ENCODE measurements around the gene GPR32.
"Not testable (repeated sequence)": the region's sequence is repeated elsewhere in the genome, so short reads cannot be mapped to it uniquely, and the experiment has no call there.

Gene GPR32

DNA sequence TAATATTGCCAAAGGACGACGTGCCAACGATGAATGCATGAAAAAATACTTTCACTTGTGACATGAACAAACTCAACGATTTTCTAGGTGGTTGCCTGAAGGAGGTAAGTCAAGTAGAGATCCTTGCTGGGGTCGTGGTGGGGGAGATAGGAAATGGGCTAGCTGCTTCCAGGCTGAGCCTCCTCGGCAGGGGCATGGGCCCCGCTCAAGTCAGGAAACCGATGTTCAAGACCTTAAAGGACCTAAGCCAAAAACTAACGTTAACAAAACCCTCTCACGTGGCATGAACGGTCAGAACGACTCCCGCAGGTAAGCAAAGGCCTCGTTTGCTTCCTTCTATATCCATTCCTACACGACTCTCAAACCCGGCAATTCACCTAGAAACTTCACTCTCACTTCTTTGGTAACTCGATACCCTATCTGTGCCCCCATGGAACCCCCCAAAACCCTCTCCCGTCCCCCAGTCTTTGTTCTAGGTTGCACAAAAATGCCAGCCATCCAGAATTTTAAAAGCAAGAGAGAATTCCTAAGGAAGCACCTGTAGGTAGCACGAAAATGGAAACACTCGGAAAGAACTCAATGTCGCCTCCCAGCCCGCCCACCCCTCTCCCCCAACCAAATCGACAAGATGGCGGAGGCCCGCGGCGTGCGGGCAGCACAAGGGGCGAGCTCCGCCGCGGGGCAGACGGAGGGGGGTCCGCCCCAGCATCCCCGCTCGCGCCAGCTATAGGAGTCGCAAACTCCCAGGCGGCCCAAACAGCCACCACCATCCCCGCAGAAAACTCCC, 33.6 kb downstream of the GPR32 start:
- DNase-seq (ENCODE audit: low spot score) = no peak

DNA sequence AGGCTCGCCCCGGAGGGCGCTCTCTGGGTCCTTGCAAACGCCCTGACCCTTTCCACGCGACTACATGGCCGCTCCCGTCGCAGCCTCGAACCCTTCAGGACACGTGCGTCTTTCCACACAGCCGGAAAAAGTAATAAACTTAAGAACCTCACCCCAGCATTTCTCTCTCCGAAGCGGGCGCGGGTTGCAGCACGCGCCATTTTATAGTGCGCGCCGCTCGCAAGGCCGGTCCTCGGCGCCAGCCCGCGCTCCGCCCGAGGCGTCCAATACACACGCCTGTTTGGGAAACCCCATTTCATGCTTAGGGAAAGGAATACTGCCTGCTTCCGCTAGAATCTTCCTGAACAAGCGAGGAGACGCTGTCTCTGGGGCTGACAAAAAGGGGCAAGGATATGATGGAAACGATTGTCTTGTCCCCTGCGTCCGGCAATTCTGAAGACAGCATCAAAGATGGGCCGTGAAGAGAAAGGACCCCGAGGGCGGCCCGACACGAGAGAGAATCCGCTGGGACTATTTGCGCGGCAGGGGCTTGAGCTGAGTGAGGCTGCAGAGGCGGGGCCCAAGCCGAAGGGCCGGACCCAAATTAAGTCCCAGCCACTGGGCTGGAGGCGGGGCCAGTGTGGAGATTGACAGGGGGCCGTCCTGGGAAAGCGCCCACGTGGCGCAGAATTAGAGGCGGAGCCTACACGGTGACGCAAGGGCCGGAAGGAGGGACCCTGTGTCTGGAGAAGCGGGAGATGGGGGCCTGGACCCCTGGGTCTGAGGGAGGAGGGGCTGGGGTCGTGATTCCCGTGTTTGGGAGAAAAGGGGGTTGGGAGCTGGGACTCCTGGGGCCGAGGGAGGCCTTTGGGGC, 34.4 kb downstream of the GPR32 start:
- peak; percentile 98 for DNase-seq (ENCODE audit: low spot score)

DNA sequence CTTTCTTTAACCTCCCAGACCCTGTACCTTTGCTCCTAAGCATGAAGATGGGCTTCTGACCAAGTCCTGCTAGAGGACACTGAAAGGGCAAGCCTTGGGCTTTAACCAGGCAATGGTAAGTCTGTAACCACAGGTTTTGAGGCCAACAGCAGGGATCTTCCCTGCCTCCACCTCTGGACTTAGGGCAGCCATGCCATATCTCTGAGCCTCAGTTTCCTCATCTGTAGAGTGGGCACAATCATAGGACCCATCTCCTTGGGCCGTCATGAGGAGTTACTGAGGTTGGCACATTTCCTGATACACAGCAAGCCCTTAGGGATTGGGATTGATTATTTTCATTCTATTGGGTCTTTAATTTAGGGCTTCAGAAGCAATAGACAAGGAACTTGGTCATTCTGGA, 38.6 kb downstream of the GPR32 start:
- DNase-seq (ENCODE audit: low spot score) = no peak

DNA sequence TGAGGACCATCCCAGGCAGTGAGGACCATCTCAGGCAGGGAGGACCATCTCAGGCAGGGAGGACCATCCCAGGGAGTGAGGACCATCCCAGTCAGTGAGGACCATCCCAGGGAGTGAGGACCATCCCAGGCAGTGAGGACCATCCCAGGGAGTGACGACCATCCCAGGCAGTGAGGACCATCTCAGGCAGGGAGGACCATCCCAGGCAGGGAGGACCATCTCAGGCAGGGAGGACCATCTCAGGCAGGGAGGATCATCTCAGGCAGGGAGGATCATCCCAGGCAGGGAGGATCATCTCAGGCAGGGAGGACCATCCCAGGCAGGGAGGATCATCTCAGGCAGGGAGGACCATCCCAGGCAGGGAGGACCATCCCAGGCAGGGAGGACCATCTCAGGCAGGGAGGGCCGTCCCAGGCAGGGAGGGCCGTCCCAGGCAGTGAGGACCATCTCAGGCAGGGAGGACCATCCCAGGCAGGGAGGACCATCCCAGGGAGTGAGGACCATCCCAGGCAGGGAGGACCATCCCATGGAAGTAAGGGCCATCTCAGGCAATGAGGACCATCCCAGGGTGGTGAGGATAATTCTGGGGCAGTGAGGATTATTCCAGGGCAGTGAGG, 41.5 kb downstream of the GPR32 start:
- not testable (repeated sequence) for DNase-seq (ENCODE audit: low spot score)

DNA sequence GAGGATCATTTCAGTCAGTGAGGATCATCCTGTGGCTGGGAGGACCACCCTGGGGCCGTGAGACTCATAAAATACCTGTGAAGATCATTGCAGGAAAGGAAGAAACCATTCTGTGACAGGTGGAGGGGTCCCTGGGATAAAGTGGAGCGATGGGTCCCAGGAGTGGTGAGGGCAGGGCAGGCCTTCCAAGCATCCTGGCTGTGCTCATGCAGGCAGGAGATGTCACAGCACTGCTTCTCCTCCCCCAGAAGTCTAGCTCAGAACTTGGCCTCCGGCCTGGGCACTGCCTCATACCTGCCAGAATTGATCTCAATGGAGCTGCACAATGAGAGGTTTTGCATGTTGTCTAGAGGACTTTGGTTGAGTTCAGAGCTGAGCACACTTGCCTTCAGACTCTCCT, 42.2 kb downstream of the GPR32 start:
- no peak for DNase-seq (ENCODE audit: low spot score)

DNA sequence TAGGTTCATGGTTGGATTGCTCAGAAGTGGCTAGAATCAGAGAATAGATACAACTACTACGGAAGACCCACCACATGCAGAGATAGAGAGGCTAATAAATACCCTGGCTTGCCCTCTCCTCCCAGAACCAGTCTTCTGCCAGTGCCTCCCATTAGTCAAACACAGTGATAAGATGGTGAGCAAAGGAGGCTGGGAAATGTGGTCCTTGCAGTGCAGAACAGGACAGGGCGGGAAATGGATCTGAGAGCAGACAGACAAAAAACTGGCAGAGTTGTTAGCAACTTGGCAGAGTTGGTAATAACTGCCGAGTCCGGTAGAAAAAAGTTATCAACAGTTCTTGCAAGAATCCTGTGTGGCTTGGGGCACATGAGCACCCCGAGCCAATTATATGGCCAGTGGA, 44.6 kb downstream of the GPR32 start:
- DNase-seq (ENCODE audit: low spot score) = no peak

DNA sequence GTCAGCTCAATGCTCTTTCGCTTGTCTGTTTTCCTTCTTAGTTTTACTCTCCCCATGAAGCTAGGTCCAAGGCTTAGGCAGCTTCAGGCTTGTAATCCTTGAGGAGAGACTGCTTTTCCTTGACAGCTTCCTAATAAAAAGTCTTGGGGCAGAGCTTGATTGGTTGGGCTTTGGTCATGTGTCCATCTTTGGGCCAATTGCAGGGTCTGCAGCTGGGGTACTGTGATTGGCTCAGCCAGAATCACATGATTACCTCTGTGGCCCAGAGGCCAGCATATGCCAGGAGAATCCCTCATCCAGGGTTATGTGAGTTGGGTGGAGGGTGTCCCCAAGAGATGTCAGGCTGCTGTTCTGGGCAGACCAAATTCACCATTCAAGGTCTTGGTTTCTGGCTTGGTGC, 45.2 kb downstream of the GPR32 start:
- no peak for DNase-seq (ENCODE audit: low spot score)

DNA sequence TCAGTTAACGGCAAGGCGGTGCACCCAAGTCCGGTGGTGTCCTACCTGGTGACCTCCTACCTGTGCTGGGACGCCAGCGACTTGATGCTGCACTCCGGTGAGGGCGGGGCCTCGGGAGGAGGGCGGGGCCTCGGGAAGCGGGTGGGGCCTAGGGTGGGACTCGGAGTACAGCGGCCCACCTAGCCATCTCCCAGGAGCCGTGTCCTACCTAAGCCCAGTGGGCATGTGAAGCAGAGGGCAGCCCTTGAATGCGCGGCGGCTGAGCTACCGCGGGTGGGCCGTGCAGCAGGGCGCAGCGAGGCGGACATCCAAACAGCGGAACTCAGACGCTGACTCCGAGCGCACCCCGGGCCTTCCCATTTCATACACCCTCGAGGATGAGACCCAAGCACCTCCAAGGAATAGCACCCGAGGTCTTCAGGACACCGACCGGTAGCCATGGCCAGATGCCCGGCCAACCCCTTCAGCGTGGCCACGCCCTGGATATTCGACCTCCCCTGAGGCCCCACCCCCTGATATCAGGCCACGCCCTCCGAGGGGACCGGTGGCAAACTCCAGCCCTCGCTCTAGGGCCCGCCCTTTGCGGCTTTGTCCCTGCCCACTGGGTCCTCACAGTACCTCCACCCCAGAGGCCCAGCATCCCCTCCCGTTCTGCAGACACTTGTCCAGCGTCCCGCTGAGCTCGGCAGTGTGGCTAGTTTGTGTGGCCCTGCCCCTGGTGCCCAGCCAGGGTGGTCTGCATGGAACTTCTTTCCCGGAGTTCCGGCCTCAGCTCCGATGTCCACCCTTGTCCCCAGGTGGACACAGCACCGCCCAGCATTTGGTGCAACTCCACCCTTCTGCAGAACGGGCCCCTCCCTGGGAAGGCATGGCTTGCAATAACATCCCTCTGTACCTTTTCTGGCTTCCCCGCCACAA, 47.9 kb downstream of the GPR32 start:
- DNase-seq (ENCODE audit: low spot score) = no peak

DNA sequence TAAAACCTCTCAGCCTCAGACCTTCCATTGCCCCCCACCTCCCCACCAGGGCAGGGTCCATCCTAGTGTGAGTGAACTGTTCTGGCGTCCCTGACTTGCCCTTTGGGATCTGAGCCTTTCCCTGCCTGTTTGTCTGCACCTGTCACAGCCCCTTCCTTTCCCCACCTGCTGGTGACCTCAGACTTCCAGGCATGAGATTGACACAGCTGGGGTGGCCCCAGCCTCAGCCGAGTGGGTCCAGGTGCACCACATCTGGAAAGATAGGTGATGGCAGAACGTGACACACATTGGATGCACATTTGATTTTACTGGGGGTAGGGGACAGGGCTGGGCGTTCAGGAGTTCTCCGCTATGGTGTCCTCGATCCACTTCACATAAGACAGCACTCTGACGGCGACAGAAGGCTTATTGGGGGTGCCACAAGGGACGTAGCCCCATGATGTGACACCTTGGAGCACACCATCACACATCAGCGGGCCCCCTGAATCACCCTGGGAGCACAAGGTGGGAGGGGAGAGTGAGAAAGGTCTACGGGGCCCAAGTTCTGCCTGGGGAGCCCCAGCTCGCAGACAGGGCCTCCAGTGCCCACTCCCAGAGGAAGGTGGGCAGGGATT, 48.7 kb downstream of the GPR32 start:
- no peak for DNase-seq (ENCODE audit: low spot score)

DNA sequence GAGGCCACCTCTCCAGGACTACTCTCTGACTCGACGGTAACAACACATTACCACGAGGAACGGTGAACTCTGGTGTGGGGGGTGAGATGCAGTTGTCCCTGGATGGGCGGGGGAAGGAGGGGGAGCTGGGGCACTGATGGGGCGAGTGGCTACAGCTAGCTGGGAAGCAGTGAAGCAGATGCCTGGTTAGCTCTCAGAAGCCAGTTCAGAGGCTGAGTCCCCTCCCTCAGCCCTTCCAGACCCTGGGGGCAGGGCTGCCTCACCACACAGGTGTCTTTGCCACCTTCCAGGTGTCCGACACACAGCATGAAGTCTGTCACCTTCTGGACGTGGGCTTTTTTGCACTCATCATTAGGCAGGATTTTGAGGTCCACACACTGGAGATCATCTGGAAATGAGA, 49.4 kb downstream of the GPR32 start:
- no peak for DNase-seq (ENCODE audit: low spot score)

DNA sequence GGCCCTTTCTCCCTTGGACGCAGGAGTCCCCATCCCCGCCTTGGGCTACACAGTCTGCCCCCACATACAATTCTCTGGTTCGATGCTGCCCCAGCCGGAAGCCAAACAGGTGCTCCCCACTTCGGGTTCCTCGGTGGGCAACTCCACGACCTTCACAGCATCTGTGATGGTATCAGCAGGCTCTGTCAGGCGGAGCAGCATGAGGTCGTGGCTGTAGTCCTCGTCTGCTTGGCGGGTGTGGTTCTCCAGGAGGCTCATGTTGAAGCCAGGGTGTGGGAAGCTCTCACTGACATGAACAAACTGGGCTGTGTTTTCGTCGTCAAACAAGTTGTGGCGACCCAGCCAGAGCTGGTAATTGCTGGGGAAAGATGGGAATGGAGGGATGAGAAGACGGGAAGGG, 49.8 kb downstream of the GPR32 start:
- DNase-seq (ENCODE audit: low spot score) = no peak

DNA sequence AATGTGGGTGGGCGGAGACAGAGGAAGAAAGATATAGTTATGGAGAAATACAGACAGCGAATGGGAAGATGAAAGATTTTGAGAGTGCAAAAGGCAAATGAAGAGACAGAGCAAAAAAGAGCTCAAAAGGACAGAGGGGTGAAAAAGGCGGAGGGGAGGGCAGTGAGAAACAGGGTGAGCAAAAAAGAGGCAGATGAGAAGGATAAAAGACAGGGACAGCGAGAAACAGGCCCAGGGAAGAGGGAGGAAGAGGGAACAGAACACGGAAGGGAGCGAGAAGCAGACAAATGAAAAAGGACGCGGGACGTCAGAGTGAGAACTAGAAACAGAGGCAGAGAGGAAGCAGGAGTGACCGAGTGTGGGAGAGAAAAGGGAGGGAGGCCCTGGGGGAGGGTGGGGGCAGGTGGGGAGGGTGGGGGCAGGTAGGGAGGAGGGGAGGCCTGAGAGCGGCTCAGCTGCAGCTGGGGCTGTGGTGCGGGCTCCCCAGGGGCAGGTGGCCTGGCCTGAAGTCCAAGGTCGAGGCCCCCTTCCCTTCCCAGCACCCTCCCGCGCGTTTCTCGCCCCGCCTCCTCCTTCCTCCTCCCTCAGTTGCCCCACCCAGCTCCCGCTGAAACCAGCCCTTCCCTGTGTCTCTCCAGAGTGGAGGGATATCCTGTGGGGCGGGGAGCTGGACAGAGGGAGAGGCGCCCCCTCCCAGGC, 50.4 kb downstream of the GPR32 start:
- no peak for DNase-seq (ENCODE audit: low spot score)

DNA sequence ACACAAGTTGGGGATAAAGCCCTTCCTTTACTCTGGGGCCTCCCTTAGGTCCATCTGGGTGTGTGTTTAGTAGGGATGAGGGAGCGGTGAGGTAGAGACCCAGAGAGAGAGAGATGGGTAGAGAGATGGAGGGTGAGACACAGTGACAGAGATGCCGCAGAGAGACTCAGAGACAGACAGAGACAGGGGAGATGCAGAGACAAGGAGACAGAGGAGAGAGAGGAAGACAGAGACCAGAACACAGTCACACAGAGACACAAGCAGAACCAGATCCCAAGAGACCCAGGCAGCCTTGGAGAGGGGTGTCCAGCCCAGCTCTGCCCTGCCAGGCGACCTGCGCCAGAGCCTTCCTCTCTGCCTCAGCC, 51.0 kb downstream of the GPR32 start:
- DNase-seq (ENCODE audit: low spot score) = no peak
